HEK293 (cell line): ENCODE results near the gene RBFOX2.
A peak's percentile ranks its signal among the peaks of the same experiment; 100 is the strongest.

ENCODE experiments used
- FEZF1 ChIP-seq: fragments of 450-650 bp; formaldehyde crosslinking; IDR thresholded peaks from 2 replicates; pipeline ENCODE4 v1.5.1; 2016; ENCODE audit warnings: missing biosample characterization, missing genetic modification characterization
- HOXA7 ChIP-seq: sonication (generic); formaldehyde crosslinking; IDR thresholded peaks from 2 replicates; pipeline ENCODE4 v1.8.1; 2022; ENCODE audit warnings: missing genetic modification reagents, borderline replicate concordance
- HOXD13 ChIP-seq: sonication (generic); formaldehyde crosslinking; IDR thresholded peaks from 2 replicates; pipeline ENCODE4 v1.8.0; 2022; ENCODE audit warnings: missing genetic modification reagents, borderline replicate concordance
- KLF1 ChIP-seq: fragments of 450-650 bp; formaldehyde crosslinking; IDR thresholded peaks from 2 replicates; pipeline ENCODE4 v1.5.1; 2016; ENCODE audit warnings: missing biosample characterization, missing genetic modification characterization
- OSR2 ChIP-seq: fragments of 450-650 bp; formaldehyde crosslinking; IDR thresholded peaks from 2 replicates; pipeline ENCODE4 v1.5.1; 2016; ENCODE audit warnings: missing biosample characterization, missing genetic modification characterization
- PRDM1 ChIP-seq: fragments of 450-650 bp; formaldehyde crosslinking; IDR thresholded peaks from 2 replicates; pipeline ENCODE4; 2016; ENCODE audit warnings: missing biosample characterization, missing genetic modification characterization
- REPIN1 ChIP-seq: fragments of 450-650 bp; formaldehyde crosslinking; IDR thresholded peaks from 2 replicates; pipeline ENCODE4 v1.5.1; 2017; ENCODE audit warnings: missing biosample characterization, missing genetic modification characterization, low read depth
- SETDB1 ChIP-seq: IDR thresholded peaks from one replicate; pipeline ENCODE4 v1.6.1; 2017; ENCODE audit warnings: mild to moderate bottlenecking, low read length, moderate library complexity, mixed read lengths; ENCODE audit not compliant: insufficient read length
- SP7 ChIP-seq: fragments of 450-650 bp; formaldehyde crosslinking; IDR thresholded peaks from 2 replicates; pipeline ENCODE4 v1.5.1; 2016; ENCODE audit warnings: missing biosample characterization, missing genetic modification characterization
- ZBTB17 ChIP-seq: fragments of 450-650 bp; formaldehyde crosslinking; IDR thresholded peaks from 2 replicates; pipeline ENCODE4 v1.5.1; 2016; ENCODE audit warnings: missing biosample characterization, missing genetic modification characterization
- ZFP37 ChIP-seq: fragments of 450-650 bp; formaldehyde crosslinking; IDR thresholded peaks from 2 replicates; pipeline ENCODE4 v1.5.1; 2016; ENCODE audit warnings: missing biosample characterization, missing genetic modification characterization
- ZNF184 ChIP-seq: fragments of 450-650 bp; IDR thresholded peaks from 2 replicates; pipeline ENCODE4 v1.5.1; 2018; ENCODE audit warnings: missing biosample characterization, mild to moderate bottlenecking, missing genetic modification characterization
- ZNF19 ChIP-seq: fragments of 450-650 bp; formaldehyde crosslinking; IDR thresholded peaks from 2 replicates; pipeline ENCODE4; 2016; ENCODE audit warnings: missing biosample characterization, missing genetic modification characterization, low read depth
- ZNF335 ChIP-seq: fragments of 450-650 bp; formaldehyde crosslinking; conservative IDR thresholded peaks from 2 replicates; pipeline ENCODE4 v1.5.1; 2016; ENCODE audit warnings: missing biosample characterization, missing genetic modification characterization
- ZNF391 ChIP-seq: fragments of 450-650 bp; formaldehyde crosslinking; IDR thresholded peaks from 2 replicates; pipeline ENCODE4 v1.5.1; 2016; ENCODE audit warnings: low read depth, missing biosample characterization, missing genetic modification characterization, borderline replicate concordance
- ZNF404 ChIP-seq: fragments of 450-650 bp; formaldehyde crosslinking; IDR thresholded peaks from 2 replicates; pipeline ENCODE4 v1.5.1; 2017; ENCODE audit warnings: missing biosample characterization, missing genetic modification characterization
- ZNF426 ChIP-seq: fragments of 450-650 bp; formaldehyde crosslinking; IDR thresholded peaks from 2 replicates; pipeline ENCODE4 v1.5.1; 2017; ENCODE audit warnings: missing biosample characterization, missing genetic modification characterization, mild to moderate bottlenecking, inconsistent platforms, moderate library complexity
- ZNF473 ChIP-seq: fragments of 450-650 bp; formaldehyde crosslinking; IDR thresholded peaks from 2 replicates; pipeline ENCODE4 v1.5.1; 2017; ENCODE audit warnings: missing biosample characterization, missing genetic modification characterization
- ZNF510 ChIP-seq: fragments of 450-650 bp; formaldehyde crosslinking; IDR thresholded peaks from 2 replicates; pipeline ENCODE4 v1.5.1; 2018; ENCODE audit warnings: mild to moderate bottlenecking, missing genetic modification characterization, missing biosample characterization; ENCODE audit not compliant: insufficient replicate concordance
- ZNF600 ChIP-seq: fragments of 450-650 bp; formaldehyde crosslinking; IDR thresholded peaks from 2 replicates; pipeline ENCODE4 v1.5.1; 2016; ENCODE audit warnings: missing biosample characterization, missing genetic modification characterization
- ZNF654 ChIP-seq: fragments of 450-650 bp; formaldehyde crosslinking; IDR thresholded peaks from 2 replicates; pipeline ENCODE4 v1.5.1; 2016; ENCODE audit warnings: low read depth, missing biosample characterization, missing genetic modification characterization
- ZNF670 ChIP-seq: fragments of 450-650 bp; formaldehyde crosslinking; IDR thresholded peaks from 2 replicates; pipeline ENCODE4 v1.5.1; 2016; ENCODE audit warnings: missing biosample characterization, missing genetic modification characterization, low read depth
- ZNF707 ChIP-seq: fragments of 450-650 bp; formaldehyde crosslinking; IDR thresholded peaks from 2 replicates; pipeline ENCODE4 v1.5.1; 2016; ENCODE audit warnings: missing biosample characterization, missing genetic modification characterization
- ZNF76 ChIP-seq: fragments of 450-650 bp; formaldehyde crosslinking; IDR thresholded peaks from 2 replicates; pipeline ENCODE4; 2016; ENCODE audit warnings: low read depth, missing biosample characterization, missing genetic modification characterization, borderline replicate concordance
- ZNF768 ChIP-seq: fragments of 450-650 bp; formaldehyde crosslinking; IDR thresholded peaks from 2 replicates; pipeline ENCODE4 v1.5.1; 2018; ENCODE audit warnings: missing biosample characterization, mild to moderate bottlenecking, missing genetic modification characterization
- ZNF843 ChIP-seq: fragments of 450-650 bp; formaldehyde crosslinking; IDR thresholded peaks from 2 replicates; pipeline ENCODE4 v1.5.1; 2016; ENCODE audit warnings: missing biosample characterization, missing genetic modification characterization
- TF ChIP-seq, protein P1 (sequence below): fragments of 450-650 bp; formaldehyde crosslinking; IDR thresholded peaks from 2 replicates; pipeline ENCODE4 v1.5.1; 2016; ENCODE audit warnings: missing biosample characterization, missing genetic modification characterization, low read depth
- TF ChIP-seq, protein P2 (sequence below): fragments of 450-650 bp; formaldehyde crosslinking; IDR thresholded peaks from 2 replicates; pipeline ENCODE4 v1.5.1; 2016; ENCODE audit warnings: missing biosample characterization, missing genetic modification characterization, low read depth
- TF ChIP-seq, protein P3 (sequence below): fragments of 450-650 bp; formaldehyde crosslinking; IDR thresholded peaks from 2 replicates; pipeline ENCODE4 v1.5.1; 2016; ENCODE audit warnings: missing biosample characterization, missing genetic modification characterization
- TF ChIP-seq, protein P4 (sequence below): fragments of 450-650 bp; formaldehyde crosslinking; IDR thresholded peaks from 2 replicates; pipeline ENCODE4 v1.5.0; 2017; ENCODE audit warnings: missing biosample characterization, missing genetic modification characterization, borderline replicate concordance

Gene RBFOX2

DNA sequence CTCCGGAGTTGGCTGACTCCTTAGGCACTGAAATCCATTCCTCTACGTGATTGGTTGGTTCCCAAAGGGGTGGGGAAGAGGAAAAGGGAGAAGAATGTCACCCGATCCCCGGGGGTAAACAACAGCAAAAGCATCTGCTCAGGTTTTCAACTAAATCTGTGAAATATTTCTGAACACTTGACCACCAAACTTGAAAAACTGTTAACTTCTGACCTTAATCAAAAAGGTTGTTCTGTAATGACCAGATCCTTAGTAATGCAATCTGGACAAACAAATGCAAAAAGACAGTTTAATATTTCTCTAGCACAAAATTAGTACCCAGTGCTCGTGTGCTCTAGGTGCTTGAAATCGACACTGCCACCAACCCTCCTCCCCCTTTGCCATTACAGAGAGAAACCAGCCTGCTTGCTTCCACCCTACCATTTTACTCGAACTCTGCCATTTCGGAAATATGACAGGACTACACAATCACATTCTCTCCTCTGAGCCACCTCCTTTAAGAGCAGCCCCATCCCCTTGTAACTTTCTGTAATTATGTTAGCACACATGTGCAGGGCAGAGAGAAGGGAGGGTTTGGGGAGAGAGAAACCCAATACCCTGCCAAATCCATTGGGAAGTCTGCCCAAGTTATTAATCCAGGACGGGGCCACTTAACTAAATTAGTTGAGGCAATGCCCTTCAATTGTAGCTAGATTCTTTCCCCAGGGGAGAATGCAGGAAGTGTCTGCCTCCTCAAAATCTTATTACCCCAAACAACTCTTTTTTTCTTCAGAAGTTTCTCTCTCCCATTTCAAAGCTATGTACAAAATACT, 113.8 kb downstream of the RBFOX2 start (continued):
- TF ChIP-seq, protein P1, sequence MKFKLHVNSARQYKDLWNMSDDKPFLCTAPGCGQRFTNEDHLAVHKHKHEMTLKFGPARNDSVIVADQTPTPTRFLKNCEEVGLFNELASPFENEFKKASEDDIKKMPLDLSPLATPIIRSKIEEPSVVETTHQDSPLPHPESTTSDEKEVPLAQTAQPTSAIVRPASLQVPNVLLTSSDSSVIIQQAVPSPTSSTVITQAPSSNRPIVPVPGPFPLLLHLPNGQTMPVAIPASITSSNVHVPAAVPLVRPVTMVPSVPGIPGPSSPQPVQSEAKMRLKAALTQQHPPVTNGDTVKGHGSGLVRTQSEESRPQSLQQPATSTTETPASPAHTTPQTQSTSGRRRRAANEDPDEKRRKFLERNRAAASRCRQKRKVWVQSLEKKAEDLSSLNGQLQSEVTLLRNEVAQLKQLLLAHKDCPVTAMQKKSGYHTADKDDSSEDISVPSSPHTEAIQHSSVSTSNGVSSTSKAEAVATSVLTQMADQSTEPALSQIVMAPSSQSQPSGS (tag by site-specific recombination) = no peak
- TF ChIP-seq ZNF335 (no peak), ZNF707 (tag by site-specific recombination) (no peak), ZNF654 (tag by site-specific recombination) (no peak), ZNF670 (no peak), HOXA7 (CRISPR knock-in tag) (no peak), REPIN1 (no peak), ZNF843 (tag by site-specific recombination) (peak; percentile 60; the same call in 1 of the 2 replicates), ZBTB17 (tag by site-specific recombination) (peak; percentile 93), SP7 (tag by site-specific recombination) (peak; percentile 93), ZNF768 (no peak), OSR2 (tag by site-specific recombination) (peak; percentile 68), ZNF184 (tag by site-specific recombination) (peak; percentile 69; the same call in 1 of the 2 replicates), ZNF391 (tag by site-specific recombination) (0 out of 2 replicates have a peak, but pooled peaks have one; percentile 65), ZNF510 (tag by site-specific recombination) (no peak), ZNF426 (no peak), ZNF404 (tag by site-specific recombination) (no peak), ZNF473 (no peak), PRDM1 (peak; percentile 29; the same call in 1 of the 2 replicates), ZNF600 (tag by site-specific recombination) (peak; percentile 85), KLF1 (tag by site-specific recombination) (peak; percentile 22; the same call in 1 of the 2 replicates), ZFP37 (tag by site-specific recombination) (no peak), ZNF76 (tag by site-specific recombination) (peak; percentile 44; the same call in 1 of the 2 replicates), ZNF19 (tag by site-specific recombination) (no peak), SETDB1 (no peak), HOXD13 (CRISPR knock-in tag) (no peak), FEZF1 (peak; percentile 95)
- TF ChIP-seq, protein P2, sequence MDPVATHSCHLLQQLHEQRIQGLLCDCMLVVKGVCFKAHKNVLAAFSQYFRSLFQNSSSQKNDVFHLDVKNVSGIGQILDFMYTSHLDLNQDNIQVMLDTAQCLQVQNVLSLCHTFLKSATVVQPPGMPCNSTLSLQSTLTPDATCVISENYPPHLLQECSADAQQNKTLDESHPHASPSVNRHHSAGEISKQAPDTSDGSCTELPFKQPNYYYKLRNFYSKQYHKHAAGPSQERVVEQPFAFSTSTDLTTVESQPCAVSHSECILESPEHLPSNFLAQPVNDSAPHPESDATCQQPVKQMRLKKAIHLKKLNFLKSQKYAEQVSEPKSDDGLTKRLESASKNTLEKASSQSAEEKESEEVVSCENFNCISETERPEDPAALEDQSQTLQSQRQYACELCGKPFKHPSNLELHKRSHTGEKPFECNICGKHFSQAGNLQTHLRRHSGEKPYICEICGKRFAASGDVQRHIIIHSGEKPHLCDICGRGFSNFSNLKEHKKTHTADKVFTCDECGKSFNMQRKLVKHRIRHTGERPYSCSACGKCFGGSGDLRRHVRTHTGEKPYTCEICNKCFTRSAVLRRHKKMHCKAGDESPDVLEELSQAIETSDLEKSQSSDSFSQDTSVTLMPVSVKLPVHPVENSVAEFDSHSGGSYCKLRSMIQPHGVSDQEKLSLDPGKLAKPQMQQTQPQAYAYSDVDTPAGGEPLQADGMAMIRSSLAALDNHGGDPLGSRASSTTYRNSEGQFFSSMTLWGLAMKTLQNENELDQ (tag by site-specific recombination) = no peak
- TF ChIP-seq, protein P3, sequence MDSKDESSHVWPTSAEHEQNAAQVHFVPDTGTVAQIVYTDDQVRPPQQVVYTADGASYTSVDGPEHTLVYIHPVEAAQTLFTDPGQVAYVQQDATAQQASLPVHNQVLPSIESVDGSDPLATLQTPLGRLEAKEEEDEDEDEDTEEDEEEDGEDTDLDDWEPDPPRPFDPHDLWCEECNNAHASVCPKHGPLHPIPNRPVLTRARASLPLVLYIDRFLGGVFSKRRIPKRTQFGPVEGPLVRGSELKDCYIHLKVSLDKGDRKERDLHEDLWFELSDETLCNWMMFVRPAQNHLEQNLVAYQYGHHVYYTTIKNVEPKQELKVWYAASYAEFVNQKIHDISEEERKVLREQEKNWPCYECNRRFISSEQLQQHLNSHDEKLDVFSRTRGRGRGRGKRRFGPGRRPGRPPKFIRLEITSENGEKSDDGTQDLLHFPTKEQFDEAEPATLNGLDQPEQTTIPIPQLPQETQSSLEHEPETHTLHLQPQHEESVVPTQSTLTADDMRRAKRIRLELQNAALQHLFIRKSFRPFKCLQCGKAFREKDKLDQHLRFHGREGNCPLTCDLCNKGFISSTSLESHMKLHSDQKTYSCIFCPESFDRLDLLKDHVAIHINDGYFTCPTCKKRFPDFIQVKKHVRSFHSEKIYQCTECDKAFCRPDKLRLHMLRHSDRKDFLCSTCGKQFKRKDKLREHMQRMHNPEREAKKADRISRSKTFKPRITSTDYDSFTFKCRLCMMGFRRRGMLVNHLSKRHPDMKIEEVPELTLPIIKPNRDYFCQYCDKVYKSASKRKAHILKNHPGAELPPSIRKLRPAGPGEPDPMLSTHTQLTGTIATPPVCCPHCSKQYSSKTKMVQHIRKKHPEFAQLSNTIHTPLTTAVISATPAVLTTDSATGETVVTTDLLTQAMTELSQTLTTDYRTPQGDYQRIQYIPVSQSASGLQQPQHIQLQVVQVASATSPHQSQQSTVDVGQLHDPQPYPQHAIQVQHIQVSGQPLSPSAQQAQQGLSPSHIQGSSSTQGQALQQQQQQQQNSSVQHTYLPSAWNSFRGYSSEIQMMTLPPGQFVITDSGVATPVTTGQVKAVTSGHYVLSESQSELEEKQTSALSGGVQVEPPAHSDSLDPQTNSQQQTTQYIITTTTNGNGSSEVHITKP = peak; percentile 93
- TF ChIP-seq, protein P4, sequence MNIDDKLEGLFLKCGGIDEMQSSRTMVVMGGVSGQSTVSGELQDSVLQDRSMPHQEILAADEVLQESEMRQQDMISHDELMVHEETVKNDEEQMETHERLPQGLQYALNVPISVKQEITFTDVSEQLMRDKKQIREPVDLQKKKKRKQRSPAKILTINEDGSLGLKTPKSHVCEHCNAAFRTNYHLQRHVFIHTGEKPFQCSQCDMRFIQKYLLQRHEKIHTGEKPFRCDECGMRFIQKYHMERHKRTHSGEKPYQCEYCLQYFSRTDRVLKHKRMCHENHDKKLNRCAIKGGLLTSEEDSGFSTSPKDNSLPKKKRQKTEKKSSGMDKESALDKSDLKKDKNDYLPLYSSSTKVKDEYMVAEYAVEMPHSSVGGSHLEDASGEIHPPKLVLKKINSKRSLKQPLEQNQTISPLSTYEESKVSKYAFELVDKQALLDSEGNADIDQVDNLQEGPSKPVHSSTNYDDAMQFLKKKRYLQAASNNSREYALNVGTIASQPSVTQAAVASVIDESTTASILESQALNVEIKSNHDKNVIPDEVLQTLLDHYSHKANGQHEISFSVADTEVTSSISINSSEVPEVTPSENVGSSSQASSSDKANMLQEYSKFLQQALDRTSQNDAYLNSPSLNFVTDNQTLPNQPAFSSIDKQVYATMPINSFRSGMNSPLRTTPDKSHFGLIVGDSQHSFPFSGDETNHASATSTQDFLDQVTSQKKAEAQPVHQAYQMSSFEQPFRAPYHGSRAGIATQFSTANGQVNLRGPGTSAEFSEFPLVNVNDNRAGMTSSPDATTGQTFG (tag by site-specific recombination) = no peak
